ENCODE measurements around the gene SMIM5. TPM values are rescaled to one million over a fixed set of nuclear protein-coding genes. Genes with fewer than 3 reads are reported as not detected.

Gene SMIM5
- total RNA-seq, 4 donors from 2014 or later: 17.3 to 41.1 (median 25.0) TPM

GRCh38 chr17:75612906-75613626 is 20.2 kb upstream of the SMIM5 start:
- no peaks in the 10 kb centered on the region for H3K4me1 ChIP-seq
- 91 to 93% methylated on average over 12 to 14 of the region's 27 CpGs for WGBS, 2 donors
- no peak for DNase-seq (ENCODE audit: low spot score in 2 of 2)
- no peaks in the 10 kb centered on the region for H3K27me3 ChIP-seq
- H3K4me3 ChIP-seq: no peak overlapping the region
- no peak for TF ChIP-seq CTCF (IDR thresholded peaks at IDR 0.05)
- TF ChIP-seq EP300 (IDR thresholded peaks at IDR 0.05): no peak
- H3K36me3 ChIP-seq: peaks cover 1 to 92% (median 6%) of the 10 kb centered on the region in 3 donors
- no peaks in the 10 kb centered on the region for H3K9me3 ChIP-seq
- no peak overlapping the region for H3K27ac ChIP-seq

GRCh38 chr17:75614006-75614405 is 19.2 kb upstream of the SMIM5 start:
- Histone ChIP-seq H3K9me3 (no peaks in the 10 kb centered on the region), H3K27me3 (no peaks in the 10 kb centered on the region), H3K36me3 (peaks cover 3 to 94% (median 10%) of the 10 kb centered on the region in 3 donors), H3K4me3 (no peak overlapping the region), H3K27ac (no peak overlapping the region), H3K4me1 (no peaks in the 10 kb centered on the region)
- WGBS, 2 donors: 75 to 93% methylated on average over 5 to 12 of the region's 12 CpGs
- no peak for DNase-seq (ENCODE audit: low spot score in 2 of 2)
- TF ChIP-seq POLR2A (IDR thresholded peaks at IDR 0.05) (no peak), EP300 (IDR thresholded peaks at IDR 0.05) (no peak), CTCF (IDR thresholded peaks at IDR 0.05) (no peak)

DNA sequence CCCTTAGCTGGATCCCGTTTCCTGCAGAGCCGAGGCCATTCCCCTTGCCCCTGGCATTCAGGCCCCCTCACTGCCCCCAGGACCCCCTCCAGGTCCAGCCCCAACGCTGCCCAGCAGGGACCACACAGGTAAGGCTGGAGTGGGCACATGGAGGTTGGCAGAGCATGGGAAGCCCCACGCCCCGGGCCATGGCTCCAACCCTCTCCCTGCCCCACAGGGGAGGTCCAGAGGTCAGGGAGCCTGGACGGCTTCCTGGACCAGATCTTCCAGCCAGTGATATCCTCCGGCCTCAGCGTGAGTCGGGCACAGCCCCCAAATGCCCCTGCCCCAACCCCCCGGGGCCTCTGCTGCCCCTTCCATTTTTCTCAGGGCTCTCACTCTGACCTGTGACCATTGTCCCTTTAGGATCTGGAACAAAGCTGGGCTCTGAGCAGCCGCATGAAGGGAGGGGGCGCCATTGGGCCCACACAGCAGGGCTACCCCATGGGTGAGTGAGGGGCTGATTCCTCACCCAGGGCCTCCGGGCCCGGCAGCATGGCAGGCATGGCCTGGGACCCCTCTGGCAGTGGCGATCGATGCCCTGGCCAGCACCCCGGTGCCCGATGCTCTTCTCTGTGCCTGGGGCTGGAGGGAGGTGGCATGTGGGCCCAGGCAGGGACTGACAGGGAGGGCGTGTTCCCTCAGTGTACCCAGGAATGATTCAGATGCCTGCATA is 18.5 kb upstream of the SMIM5 start:
- Histone ChIP-seq H3K27me3 (no peaks in the 10 kb centered on the region), H3K27ac (no peak overlapping the region), H3K36me3 (peaks cover 3 to 100% (median 10%) of the 10 kb centered on the region in 3 donors), H3K9me3 (no peaks in the 10 kb centered on the region), H3K4me3 (no peak overlapping the region), H3K4me1 (no peaks in the 10 kb centered on the region)
- DNase-seq (ENCODE audit: low spot score in 2 of 2): no peak
- TF ChIP-seq CTCF (IDR thresholded peaks at IDR 0.05) (no peak), POLR2A (IDR thresholded peaks at IDR 0.05) (no peak), EP300 (IDR thresholded peaks at IDR 0.05) (no peak)
- WGBS, 2 donors: 51 to 59% methylated on average over 11 to 15 of the region's 19 CpGs

- Histone ChIP-seq H3K36me3 (peaks cover 3 to 100% (median 10%) of the 10 kb centered on the region in 3 donors), H3K27ac (no peak overlapping the region), H3K27me3 (no peaks in the 10 kb centered on the region), H3K4me1 (no peaks in the 10 kb centered on the region), H3K9me3 (no peaks in the 10 kb centered on the region), H3K4me3 (no peak overlapping the region)
- no peak for TF ChIP-seq EP300 (IDR thresholded peaks at IDR 0.05)
- no peak for TF ChIP-seq CTCF (IDR thresholded peaks at IDR 0.05)
- no peak for TF ChIP-seq POLR2A (IDR thresholded peaks at IDR 0.05)
- no peak for DNase-seq (ENCODE audit: low spot score in 2 of 2)
- WGBS, 2 donors: 73 to 91% methylated on average over 3 to 10 of the region's 11 CpGs
These were observed 17.9 kb upstream of the SMIM5 start for GRCh38 chr17:75615301-75615700.

- TF ChIP-seq EP300 (IDR thresholded peaks at IDR 0.05): no peak
- TF ChIP-seq CTCF (IDR thresholded peaks at IDR 0.05): no peak
- no peak for TF ChIP-seq POLR2A (IDR thresholded peaks at IDR 0.05)
- H3K4me1 ChIP-seq: no peaks in the 10 kb centered on the region
- no peak overlapping the region for H3K4me3 ChIP-seq
- H3K36me3 ChIP-seq: peaks cover 3 to 100% (median 16%) of the 10 kb centered on the region in 3 donors
- 88 to 91% methylated on average over 22 to 23 of the region's 24 CpGs for WGBS, 2 donors
- no peak for DNase-seq (ENCODE audit: low spot score in 2 of 2)
- no peaks in the 10 kb centered on the region for H3K27me3 ChIP-seq
- H3K9me3 ChIP-seq: no peaks in the 10 kb centered on the region
- peak overlapping the region in 1 of 4 donors; percentile 31 for H3K27ac ChIP-seq
These were observed 16.6 kb upstream of the SMIM5 start for GRCh38 chr17:75616521-75617122.
